C1 segment of cervical spinal cord (tissue), 14 donors: ENCODE results near the gene RETREG1.

ENCODE experiments used
- DNase-seq, 14 donors: peaks; one replicate each; lab custom pipeline; 2025; lab: John Stamatoyannopoulos, UW

RETREG1 gene

DNA sequence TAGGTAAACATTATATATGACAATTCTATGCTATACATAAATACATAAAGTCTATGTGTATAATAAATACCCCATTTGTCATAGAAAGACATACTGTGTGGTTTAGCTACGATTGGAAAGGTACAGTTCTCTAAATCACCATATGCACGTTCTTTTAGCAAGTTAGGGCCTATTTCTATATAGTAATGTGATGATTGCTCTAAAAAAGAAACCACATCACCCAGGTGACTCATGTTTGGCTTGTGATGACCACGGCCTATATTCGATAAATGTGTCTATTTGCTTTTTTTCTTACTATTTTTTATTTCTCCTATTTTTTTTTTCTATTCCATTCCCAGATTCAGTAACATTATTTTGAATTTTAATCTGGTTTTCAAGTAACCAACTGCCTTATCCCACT is 34.7 kb downstream of the RETREG1 start:
- DNase-seq = no peak

DNA sequence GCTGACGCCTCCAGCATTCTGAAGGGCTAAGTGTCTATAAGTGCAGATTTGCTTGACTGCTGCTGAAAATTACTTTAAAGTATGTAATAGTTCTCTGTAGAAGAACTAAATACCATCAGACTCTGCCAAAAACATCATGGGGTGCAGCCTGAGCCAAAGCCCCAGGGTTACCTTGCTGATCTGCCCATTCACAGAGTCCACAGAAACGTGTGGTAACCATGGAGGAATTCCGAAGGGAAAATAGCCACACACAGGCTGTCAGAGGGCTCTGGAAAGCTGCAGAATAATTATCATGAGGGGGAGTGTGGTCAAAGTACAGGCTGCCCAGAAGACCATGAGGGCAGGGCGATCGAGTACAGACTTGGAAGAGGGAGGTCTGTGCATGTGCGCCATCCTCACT is 36.4 kb downstream of the RETREG1 start:
- peak in 1 of 14 donors; percentile 22 for DNase-seq

DNA sequence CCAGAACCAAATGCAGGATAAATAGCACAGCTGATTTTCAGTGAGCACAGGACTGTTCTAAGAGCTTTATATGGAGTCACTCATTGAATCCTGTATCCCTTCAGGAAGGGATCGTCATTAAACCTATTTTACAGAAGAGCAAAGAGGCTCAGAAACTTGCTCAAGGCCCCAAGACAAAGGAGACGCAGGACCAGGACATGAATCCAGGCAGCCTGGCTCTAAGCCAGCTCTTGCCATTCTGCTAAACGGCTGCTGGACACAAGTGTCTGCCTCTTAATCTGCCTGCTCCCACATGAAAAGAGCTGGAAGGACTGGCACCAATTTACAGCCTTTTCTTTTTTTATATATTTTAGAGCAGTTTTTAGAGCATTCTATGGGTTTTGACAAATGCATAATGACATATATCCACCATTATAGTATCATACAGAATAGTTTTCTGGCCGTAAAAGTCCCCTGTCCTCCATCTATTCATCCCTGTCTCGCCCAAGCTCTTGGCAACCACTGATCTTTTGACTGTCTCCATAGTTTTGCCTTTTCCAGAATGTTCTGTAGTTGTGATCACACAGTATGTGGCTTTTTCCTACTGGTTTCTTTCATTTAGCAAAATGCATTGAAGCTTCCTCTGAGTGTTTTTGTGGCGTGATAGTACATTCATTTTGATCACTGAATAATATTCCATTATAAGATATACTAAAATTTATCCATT is 37.5 kb downstream of the RETREG1 start:
- DNase-seq = peak in 8 of 14 donors; percentile 29 to 61 (median 44)

DNA sequence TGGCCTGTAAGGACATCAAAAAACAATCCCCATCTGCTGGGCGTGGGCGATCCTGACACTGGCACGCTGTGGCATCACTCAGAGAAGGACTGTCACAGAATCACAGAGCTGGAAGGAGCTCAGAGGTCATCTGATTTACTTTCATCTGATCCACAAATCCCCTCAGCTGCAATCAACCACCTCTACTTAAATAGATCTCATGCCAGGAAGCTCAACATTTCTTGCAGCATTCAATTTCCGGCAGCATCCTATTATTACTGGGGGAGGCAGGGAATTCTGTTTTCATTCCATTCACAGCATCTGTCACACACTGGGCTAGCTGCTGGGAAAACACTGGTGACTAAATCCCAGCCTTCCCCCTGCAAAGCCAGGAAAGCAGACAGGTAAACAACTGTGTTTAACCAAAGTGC is 38.3 kb downstream of the RETREG1 start:
- DNase-seq = peak in 7 of 14 donors; percentile 35 to 79 (median 55)

DNA sequence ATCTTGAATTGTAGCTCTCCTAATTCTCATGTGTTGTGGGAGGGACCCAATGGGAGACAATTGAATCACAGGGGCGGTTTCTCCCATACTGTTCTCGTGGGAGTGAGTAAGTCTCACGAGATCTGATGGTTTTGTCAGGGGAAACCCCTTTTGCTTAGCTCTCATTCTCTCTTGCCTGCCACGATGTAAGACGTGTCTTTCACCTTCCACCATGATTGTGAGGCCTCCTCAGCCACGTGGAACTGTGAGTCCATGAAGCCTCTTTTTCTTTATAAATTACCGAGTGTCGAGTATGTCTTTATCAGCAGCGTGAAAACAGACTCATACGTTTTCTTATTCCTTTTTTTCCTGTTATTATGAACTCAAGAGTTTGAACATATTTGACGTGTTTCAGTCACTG is 39.1 kb downstream of the RETREG1 start:
- no peak for DNase-seq

DNA sequence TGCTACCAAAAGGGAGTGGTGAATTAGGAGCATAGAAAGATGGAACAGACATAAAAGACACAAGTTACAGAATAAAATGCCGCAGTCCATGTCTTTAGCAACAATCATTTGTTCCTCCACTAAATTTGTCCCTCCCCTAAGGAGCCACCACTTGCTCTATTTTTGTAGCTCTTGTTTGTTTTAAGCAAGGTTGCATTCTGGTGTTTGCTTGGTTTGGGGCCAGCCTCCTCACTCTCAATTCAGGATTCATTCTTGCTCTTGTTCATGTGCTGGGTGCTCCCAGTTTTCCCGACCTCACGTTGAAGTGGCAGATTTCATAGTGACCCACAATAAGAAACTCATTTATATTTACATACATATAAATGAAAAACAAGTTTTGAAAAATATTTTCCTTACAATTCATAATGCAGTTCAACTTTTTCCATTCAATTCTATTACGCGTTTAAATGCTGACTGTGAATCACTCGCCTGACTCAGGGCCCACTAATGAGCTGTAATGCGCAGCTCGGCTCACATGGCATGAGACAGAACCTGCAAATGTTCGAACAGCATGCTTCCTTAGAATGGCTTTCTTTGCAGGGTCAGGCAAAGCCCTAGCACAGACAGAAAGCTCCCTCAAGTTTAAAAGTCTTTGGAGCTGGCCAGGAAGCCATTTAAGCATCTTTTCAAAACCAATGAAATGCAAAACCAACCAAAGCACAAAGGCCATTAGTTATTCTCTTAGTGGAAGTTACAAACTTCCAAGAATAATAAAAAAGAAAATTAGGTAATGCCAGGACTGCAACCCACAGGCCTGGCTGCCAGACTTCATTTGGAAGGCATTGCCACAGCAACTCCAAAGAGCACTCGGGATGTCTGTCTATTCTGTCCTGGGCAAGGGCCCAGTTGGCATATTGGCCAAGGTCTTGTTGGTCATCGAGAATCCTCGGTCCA is 41.7 kb downstream of the RETREG1 start:
- peak in 12 of 14 donors; percentile 22 to 89 (median 68) for DNase-seq

DNA sequence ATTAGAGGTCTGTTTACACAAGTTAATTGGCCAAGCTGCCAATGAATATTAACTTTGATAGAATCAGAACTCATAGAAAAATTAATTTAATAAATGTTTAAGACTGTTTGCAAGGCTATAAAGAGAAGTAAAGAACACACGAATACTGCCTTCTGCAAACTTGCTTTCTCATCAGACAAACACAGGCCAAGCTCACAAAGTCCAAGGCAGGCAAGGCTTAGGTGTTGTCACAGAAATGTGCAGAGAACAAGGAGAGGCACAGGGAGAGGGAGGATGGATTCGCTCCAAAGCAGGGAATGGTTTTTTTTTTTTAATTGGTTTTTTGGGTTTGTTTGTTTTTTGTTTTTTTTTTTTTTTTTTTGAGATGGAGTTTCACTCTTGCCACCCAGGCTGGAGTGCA is 43.4 kb downstream of the RETREG1 start:
- DNase-seq = no peak

DNA sequence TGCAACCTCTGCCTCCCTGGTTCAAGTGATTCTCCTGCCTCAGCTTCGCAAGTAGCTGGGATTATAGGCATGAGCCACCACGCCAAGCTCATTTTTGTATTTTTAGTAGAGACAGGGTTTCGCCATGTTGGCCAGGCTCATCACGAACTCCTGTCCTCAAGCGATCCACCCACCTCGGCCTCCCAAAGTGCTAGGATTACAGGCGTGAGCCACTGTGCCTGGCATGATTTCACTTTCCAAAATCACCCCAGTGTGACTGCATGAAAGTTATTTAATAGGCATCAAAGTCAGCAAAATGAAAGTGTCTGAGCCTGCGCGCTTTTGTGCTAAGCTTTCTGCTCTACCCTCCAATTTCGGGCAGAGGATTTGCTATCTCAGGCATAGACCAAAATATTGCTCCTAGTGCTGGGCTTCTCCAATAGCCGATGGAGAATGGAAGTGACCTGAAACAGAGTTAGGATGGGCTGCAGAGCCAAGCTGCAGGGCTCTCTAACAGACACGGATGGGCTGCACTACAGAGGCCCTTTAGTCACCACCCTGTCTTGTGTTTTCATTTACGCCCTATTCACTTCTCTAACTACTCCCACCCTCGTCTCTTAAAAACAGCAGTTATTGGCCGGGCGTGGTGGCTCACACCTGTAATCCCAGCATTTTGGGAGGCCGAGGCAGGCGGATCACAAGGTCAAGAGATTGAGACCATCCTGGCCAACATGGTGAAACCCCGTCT is 44.3 kb downstream of the RETREG1 start:
- DNase-seq = no peak

DNA sequence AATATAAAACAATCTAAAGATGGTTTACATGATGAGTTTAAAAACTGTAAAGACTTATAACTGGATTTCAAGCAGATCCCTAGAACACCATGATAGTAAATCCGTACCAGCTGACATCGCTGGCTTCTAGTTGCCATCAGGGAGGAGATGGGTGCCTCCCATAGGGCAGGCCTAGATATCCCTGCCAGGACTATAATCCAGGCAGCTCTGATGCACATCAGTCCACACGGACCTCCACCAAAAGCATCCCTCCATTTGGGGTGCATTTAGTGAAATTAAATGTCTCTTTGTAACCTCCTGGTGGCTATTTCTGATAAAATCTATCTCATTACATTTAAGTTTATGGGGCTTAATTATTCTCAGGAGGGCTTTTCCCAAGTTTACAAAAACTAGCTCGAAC is 45.8 kb downstream of the RETREG1 start:
- no peak for DNase-seq

DNA sequence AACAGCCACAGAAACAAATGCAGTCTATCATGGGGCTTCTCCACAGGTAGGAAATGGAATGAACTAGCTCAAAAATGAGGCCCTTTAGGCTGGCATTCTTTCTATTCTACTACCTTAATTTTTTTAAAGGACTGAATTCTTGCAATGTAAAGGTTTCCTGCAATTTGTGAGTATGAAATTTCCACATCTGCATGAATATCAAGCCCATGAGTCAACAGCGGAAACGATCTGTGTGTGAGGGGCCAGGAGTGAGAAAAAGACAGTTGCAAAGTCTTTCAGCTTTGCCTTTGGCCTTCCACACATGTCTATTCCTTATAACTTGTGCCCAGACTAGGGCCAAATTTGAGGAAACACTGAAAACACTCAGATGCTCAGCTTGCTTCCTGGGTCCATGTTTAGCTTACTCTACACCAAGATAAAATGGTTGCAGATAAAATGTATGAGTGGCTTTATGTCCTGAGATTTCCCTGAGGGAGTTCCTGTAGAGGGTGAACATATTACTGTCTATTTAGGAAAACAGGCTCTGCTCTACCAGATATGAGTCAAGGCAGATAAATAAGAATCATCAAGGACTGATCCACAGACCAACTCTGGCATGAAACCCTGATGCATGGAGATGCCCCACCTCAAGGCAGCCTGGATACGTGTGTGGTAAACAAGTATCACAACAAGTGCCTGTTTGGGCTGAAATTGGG is 46.5 kb downstream of the RETREG1 start:
- no peak for DNase-seq

DNA sequence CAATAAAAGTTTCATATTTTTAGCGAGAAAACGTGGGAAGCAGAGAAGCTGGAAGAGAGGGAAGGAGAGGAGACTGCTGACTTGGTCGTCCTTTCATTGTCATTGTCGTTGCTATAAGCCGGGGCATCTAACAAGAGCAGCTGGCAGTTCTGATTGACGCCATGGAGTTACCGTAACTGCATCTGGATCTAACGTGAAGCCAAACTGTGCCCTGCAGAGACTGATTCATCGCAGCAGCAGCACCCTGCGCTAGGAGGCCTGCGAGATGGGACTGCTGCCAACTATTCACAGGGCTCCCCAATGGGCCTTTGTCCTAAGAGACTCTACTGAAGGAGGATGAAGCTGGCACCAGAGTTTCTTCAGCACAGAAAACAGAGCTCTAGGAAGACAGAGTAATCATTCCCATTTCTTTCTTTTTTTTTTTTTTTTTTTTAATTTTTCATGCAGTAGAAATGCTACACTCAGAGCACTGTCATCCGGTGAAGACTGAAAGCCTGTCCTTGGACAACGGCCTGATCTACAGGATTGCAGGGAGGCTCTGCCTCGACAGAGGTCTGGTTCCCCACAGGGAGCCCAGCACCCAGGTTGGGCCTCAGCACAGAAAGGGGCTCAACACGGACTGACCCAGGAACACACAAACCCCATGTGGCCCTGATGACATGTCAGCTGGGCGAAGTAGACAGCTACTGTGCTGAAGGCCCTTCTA is 47.8 kb downstream of the RETREG1 start:
- DNase-seq = peak in 11 of 14 donors; percentile 42 to 92 (median 81)

DNA sequence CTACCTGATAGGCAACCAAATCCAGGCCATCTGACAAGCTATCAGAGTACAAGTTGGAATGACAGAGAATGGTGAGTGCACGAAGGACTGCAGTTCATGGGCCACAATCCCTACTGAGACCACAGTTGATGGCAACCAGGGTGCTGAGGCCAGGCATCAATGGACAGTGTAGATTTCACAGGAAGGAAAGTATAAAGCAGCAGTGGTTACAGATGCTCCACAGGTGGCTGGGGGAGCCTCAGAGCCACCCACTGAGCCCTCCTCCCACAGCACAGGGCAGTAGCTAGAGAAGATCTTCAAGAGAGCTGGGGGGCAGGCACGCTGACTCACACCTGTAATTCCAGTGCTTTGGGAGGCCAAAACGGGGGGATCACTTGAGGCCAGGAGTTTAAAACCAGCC is 49.4 kb downstream of the RETREG1 start:
- DNase-seq = no peak

DNA sequence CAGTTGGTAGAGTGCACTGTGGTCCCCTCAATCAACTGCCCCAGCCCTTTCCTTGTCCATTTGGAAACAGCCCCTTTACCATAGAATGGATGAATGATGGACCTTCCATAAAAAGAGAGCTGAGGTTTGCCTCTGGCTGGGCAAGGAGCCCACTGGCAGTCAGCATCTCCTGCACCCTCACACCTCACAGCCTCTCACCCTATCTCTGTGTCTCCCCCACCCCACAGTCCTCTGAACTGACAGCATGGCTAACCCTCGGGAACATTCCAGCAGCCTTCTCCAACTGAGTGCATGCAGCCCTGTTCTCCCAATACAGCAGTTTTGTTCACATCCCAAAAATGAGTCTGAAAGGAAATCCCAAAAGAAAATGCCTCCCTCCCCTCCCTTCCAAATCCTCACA is 51.7 kb downstream of the RETREG1 start:
- no peak for DNase-seq

DNA sequence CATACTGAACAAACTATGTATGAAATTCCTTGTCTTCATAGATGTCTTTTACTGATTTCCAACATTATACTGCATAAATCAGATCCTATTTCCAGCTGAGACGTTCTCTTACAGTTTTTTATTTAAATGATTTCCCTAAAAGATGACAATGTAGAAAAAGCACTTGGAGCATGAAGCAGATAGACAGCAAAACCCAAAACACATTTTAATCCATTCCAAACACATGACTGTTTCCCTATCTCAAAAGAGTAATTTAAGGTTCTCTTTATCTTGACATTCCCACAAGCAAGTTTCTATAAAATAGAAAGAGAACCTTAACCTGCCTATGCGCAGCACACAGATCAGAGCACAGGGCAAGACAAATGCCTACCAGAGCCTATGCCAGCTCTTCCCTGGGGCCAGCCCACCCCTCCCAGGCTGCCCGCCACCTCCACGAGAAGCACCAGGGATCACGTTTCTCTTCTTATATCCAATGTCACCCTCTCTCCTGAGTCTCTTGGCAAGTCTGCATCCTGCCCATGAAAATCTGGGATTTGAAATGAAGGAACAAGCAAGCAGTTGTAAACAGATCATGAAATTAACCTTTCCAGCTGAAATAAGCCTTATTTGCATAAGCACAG is 52.4 kb downstream of the RETREG1 start:
- no peak for DNase-seq

DNA sequence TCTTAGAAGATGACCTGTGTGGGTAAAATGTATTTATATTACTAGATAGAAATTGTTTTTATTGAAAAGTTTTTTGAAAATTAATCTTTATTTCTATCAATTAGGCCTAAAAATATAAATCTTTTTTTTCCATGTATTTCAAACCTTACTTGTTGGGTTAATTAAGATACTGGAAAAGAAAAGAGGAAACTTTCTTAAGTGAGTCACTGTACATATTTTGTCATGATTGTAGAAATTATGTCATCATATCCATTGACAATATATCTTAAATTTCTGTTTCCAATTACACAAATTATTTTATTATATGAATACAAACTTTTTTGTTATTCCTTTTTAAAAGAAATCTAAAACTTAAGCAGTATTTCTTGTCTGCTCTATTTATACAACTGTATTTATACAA is 53.1 kb downstream of the RETREG1 start:
- no peak for DNase-seq

DNA sequence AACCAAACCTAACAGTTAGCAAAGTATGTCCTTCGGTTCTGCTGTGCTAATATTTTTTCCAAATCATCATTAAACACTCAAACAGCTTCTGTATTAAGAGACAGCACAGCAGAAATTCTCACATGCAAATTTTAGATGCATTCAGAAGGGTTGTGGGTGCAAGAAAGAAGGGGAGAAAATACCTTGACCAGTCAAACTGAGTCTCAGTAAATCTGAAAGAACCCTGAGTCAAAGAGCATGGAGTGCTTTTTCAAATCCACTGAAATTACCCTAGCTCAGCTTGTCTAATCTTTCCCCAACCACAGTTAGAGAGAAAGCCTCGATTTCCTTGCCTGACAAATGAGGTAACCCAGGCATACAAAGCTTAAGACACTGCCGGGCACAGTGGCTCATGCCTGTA is 55.1 kb downstream of the RETREG1 start:
- DNase-seq = no peak

DNA sequence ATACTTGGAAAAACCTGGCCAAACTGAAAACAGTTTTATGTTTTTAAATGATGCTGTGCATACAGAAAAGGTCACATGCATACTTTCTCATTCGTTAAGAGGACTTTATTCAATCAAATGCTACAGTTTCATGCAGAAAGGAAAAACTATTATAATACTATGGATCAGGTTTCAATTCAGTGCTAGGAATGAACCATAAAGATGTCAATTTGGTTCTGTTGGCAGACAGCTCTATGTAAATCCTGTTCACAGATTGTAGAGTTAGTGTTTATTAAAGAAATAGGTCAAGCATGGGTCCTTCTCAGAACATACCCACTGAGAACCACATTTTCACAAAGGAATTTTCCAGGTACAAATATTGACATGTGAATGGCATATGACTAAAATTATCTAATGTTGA is 57.1 kb downstream of the RETREG1 start:
- DNase-seq = no peak

DNA sequence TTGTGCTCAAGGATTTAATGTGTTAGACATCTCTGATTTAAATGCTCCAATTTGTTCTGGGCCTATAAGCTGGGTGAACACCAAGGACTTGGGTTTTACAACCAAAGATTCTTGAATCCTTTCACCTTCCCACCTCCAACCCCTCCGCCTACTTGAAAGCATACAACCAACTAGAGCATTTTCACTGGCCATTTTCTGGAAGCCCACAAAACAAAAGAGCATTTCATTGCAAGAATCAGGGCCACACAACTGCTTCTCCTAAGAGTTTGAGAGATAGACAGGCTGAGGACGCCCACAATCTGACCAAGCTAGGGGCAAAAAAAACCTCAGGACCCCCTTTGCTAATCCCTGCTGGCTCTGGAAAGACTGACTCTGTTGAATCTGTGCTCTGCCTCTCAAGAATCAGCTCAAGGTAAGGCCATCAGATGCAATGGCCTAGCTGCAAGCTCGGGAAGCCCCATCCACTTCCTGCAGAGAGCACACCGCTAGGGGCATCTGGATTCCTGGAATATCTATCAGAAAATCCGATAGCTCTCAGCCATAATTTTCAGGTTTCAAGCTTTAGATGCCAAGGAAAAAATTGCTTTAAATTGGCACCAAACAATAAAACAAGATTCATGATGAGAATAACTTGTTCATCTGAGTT is 57.7 kb downstream of the RETREG1 start:
- DNase-seq = no peak

DNA sequence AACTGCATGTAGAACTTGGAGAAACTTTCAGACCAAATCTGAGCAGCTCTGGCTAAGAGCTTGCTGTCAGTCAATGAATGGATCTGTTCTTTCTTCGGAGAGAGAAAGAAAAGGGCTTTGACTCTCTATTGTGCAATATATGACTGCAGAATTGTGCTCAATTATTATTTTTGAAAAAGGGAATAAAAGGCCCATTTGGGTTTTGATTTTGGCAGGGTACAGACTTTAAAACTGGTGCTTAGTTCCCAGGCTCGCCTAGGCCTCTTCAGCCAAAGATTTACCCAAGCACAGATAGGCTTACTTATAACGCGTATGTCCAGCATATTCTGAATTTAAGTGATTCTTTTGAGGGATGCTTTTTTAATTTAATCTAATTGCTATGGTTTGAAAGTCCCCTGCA is 59.3 kb downstream of the RETREG1 start:
- no peak for DNase-seq

DNA sequence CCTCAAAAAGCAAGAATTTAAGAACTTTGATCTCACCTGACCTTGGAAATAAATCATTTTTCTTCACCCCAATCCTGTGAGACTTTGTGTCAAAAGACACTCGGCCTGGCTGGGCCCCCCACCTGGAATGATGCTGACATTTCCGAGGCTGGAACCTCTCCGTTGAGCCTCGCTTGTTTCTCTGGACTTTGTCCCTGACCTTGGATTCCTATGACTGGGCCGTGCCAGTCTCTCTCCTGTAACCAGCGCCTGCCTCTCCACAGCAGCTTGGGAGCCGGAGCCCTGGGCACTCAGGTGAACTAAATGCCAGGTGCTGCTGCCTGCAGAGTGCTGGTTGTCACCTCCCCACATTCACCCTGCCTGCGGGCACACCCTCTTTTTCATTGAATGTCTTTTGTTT is 62.7 kb downstream of the RETREG1 start:
- no peak for DNase-seq
